ENCODE results near the gene MSI2.

GRCh38 chr17:57329380-57330214, 73.3 kb downstream of the MSI2 start:
- no peak for TF ChIP-seq POLR2A (IDR thresholded peaks at IDR 0.05; ENCODE audit: low read depth, low read length)
- no peak for TF ChIP-seq CTCF (IDR thresholded peaks at IDR 0.05; ENCODE audit: extremely low read depth in 1 of 2, insufficient read depth in 1 of 2, low read depth in 1 of 2, low read length in 2 of 2)
- TF ChIP-seq POLR2AphosphoS5 (IDR thresholded peaks at IDR 0.05; ENCODE audit: insufficient read depth, low read depth, low read length) = no peak
- no peak for TF ChIP-seq FOS (IDR thresholded peaks at IDR 0.05; ENCODE audit: borderline replicate concordance, insufficient read depth, low read length)

Measured in endothelial cell of umbilical vein (primary cell).